K562 (cell line): ENCODE results near the gene POLR2C.

Experiments used
- DLX4 ChIP-seq: fragments of 250-450 bp; sonication (Bioruptor Pico); IDR thresholded peaks from 2 replicates; pipeline ENCODE4 v1.6.1; 2021; ENCODE audit warnings: mild to moderate bottlenecking
- EZH2 ChIP-seq: IDR thresholded peaks from 2 replicates; pipeline ENCODE4 v1.6.1; 2012; ENCODE audit warnings: low read depth, mild to moderate bottlenecking, inconsistent platforms, low read length, borderline replicate concordance
- HMGN3 ChIP-seq: IDR thresholded peaks from 2 replicates; pipeline ENCODE4 v1.6.1; 2011; ENCODE audit warnings: borderline replicate concordance, low read depth, mild to moderate bottlenecking, mixed read lengths, low read length; ENCODE audit not compliant: insufficient read length; ENCODE audit errors: extremely low read depth
- KLF10 ChIP-seq: fragments of 250-450 bp; sonication (Bioruptor Pico); IDR thresholded peaks from 2 replicates; pipeline ENCODE4 v1.6.1; 2021; ENCODE audit warnings: matching md5 sums
- TFE3 ChIP-seq: fragments of 450-650 bp; formaldehyde crosslinking; IDR thresholded peaks from 2 replicates; pipeline ENCODE4 v1.4.0; 2020; ENCODE audit warnings: mild to moderate bottlenecking, mixed read lengths

GRCh38 chr16:57483725-57484514, 21.4 kb downstream of the POLR2C start:
- TF ChIP-seq HMGN3: no peak
- TF ChIP-seq KLF10 (CRISPR knock-in tag): no peak
- no peak for TF ChIP-seq EZH2
- no peak for TF ChIP-seq DLX4
- TF ChIP-seq TFE3 (CRISPR knock-in tag): no peak
